ENCODE measurements around the gene ULK4.
"Not testable (repeated sequence)": the region's sequence is repeated elsewhere in the genome, so short reads cannot be mapped to it uniquely, and the experiment has no call there.

The ULK4 gene

GRCh38 chr3:41872157-41872556 lies 89.7 kb downstream of the ULK4 start:
- DNase-seq (ENCODE audit: low spot score): no peak

- DNase-seq (ENCODE audit: low spot score): no peak
These were observed 94.4 kb downstream of the ULK4 start for GRCh38 chr3:41867533-41867932.

- no peak for DNase-seq (ENCODE audit: low spot score)
These were observed 95.6 kb downstream of the ULK4 start for GRCh38 chr3:41866298-41866697.

GRCh38 chr3:41863024-41863423 lies 98.9 kb downstream of the ULK4 start:
- no peak for DNase-seq (ENCODE audit: low spot score)

- DNase-seq (ENCODE audit: low spot score): not testable (repeated sequence)
These were observed 101.4 kb downstream of the ULK4 start for GRCh38 chr3:41860489-41860888.

- no peak for DNase-seq (ENCODE audit: low spot score)
These were observed 106.9 kb downstream of the ULK4 start for GRCh38 chr3:41854956-41855355.

GRCh38 chr3:41853540-41854196 lies 108.2 kb downstream of the ULK4 start:
- DNase-seq (ENCODE audit: low spot score): no peak

GRCh38 chr3:41848753-41849574 lies 112.9 kb downstream of the ULK4 start:
- no peak for DNase-seq (ENCODE audit: low spot score)

- DNase-seq (ENCODE audit: low spot score): no peak
These were observed 114.2 kb downstream of the ULK4 start for GRCh38 chr3:41847679-41848078.

- DNase-seq (ENCODE audit: low spot score): no peak
These were observed 115.1 kb downstream of the ULK4 start for GRCh38 chr3:41846850-41847249.

- DNase-seq (ENCODE audit: low spot score): no peak
These were observed 116.1 kb downstream of the ULK4 start for GRCh38 chr3:41845826-41846225.

- not testable (repeated sequence) for DNase-seq (ENCODE audit: low spot score)
These were observed 117.6 kb downstream of the ULK4 start for GRCh38 chr3:41844256-41844655.

GRCh38 chr3:41840936-41841668 lies 120.8 kb downstream of the ULK4 start:
- DNase-seq (ENCODE audit: low spot score): not testable (repeated sequence)

GRCh38 chr3:41836360-41837134 lies 125.4 kb downstream of the ULK4 start:
- DNase-seq (ENCODE audit: low spot score): no peak

- DNase-seq (ENCODE audit: low spot score): no peak
These were observed 128.3 kb downstream of the ULK4 start for GRCh38 chr3:41833628-41834027.

GRCh38 chr3:41819236-41819635 lies 142.7 kb downstream of the ULK4 start:
- DNase-seq (ENCODE audit: low spot score): no peak

GRCh38 chr3:41808618-41809017 lies 153.3 kb downstream of the ULK4 start:
- DNase-seq (ENCODE audit: low spot score): no peak

- DNase-seq (ENCODE audit: low spot score): no peak
These were observed 153.8 kb downstream of the ULK4 start for GRCh38 chr3:41808152-41808551.

- DNase-seq (ENCODE audit: low spot score): no peak
These were observed 166.9 kb downstream of the ULK4 start for GRCh38 chr3:41794748-41795589.

GRCh38 chr3:41792806-41793205 lies 169.1 kb downstream of the ULK4 start:
- DNase-seq (ENCODE audit: low spot score): no peak

GRCh38 chr3:41769106-41769505 lies 192.8 kb downstream of the ULK4 start:
- no peak for DNase-seq (ENCODE audit: low spot score)
